IMR-90 (cell line): ENCODE data around the gene ARL6. TPM values are rescaled to one million over a fixed set of nuclear protein-coding genes. Genes with fewer than 3 reads are reported as not detected.

Source experiments
- ATAC-seq: fragments of 200-7000 bp; cut with Tn5 transposase; 2 replicates; pipeline ENCODE4 v1.9.1; 2020; ENCODE audit warnings: low read depth, mild to moderate bottlenecking, moderate library complexity
- BruUV-seq: library from RNA; stranded (reverse); fragments of 400-500 nt; replicated peaks from 2 replicates; lab custom pipeline; 2021; lab: Mats Ljungman, UMichigan
- CTCF ChIA-PET: fragments of 300-600 bp; formaldehyde crosslinking; extraction: SDS; loops from one replicate; lab custom pipeline; 2021; ENCODE audit warnings: antibody characterized with exemption; lab: Yijun Ruan, JAX
- POLR2A ChIA-PET: fragments of 300-600 bp; sonication (Branson Sonifier 250); formaldehyde crosslinking; loops from one replicate; lab custom pipeline; 2022; ENCODE audit warnings: antibody characterized with exemption; ENCODE audit not compliant: unreplicated experiment; lab: Charles Lee
- DNase-seq: peaks from one replicate; pipeline ENCODE4 v3.0.0; 2013
- H2AFZ ChIP-seq: replicated peaks from 2 replicates; pipeline ENCODE3; 2013; ENCODE audit warnings: low read length, mild to moderate bottlenecking; ENCODE audit not compliant: poor library complexity
- H2AK5ac ChIP-seq: 2 replicates; pipeline ENCODE4 v1.6.1; 2013; ENCODE audit warnings: low read depth, low read length, inconsistent platforms
- H2AK9ac ChIP-seq: replicated peaks from 2 replicates; pipeline ENCODE3; 2013; ENCODE audit warnings: mild to moderate bottlenecking, low read depth, low read length, moderate library complexity; ENCODE audit not compliant: poor library complexity
- H2BK120ac ChIP-seq: 2 replicates; pipeline ENCODE4 v1.6.1; 2013; ENCODE audit warnings: low read depth, low read length, inconsistent platforms
- H2BK15ac ChIP-seq: 3 replicates; pipeline ENCODE4 v1.6.1; 2013; ENCODE audit warnings: low read depth, low read length, inconsistent platforms
- H2BK20ac ChIP-seq: 2 replicates; pipeline ENCODE4 v1.6.1; 2013; ENCODE audit warnings: low read depth, mild to moderate bottlenecking, inconsistent platforms, low read length, moderate library complexity
- H2BK5ac ChIP-seq: 2 replicates; pipeline ENCODE4 v1.6.1; 2013; ENCODE audit warnings: mild to moderate bottlenecking, low read depth, low read length, inconsistent platforms; ENCODE audit not compliant: poor library complexity, severe bottlenecking
- H3K14ac ChIP-seq: replicated peaks from 2 replicates; pipeline ENCODE4 v1.6.1; 2013; ENCODE audit warnings: low read depth, low read length, inconsistent platforms
- H3K18ac ChIP-seq: 2 replicates; pipeline ENCODE4 v1.6.1; 2013; ENCODE audit warnings: low read depth, low read length, control low read depth
- H3K23ac ChIP-seq: 2 replicates; pipeline ENCODE4 v1.6.1; 2013; ENCODE audit warnings: low read depth, low read length, inconsistent platforms
- H3K27ac ChIP-seq: 2 replicates; pipeline ENCODE4 v1.5.1; 2013; ENCODE audit warnings: mild to moderate bottlenecking, control low read depth, low read length; ENCODE audit not compliant: insufficient read depth
- H3K27me3 ChIP-seq: 2 replicates; pipeline ENCODE4 v1.6.1; 2013; ENCODE audit warnings: low read length; ENCODE audit not compliant: control insufficient read depth, insufficient read depth
- H3K36me3 ChIP-seq: 2 replicates; pipeline ENCODE4 v1.6.1; 2013; ENCODE audit warnings: low read length, mixed read lengths; ENCODE audit not compliant: control insufficient read depth, insufficient read depth
- H3K4ac ChIP-seq: 2 replicates; pipeline ENCODE4 v1.6.1; 2013; ENCODE audit warnings: low read depth, low read length, inconsistent platforms
- H3K4me1 ChIP-seq: 2 replicates; pipeline ENCODE4 v1.6.1; 2013; ENCODE audit warnings: low read length, mixed read lengths; ENCODE audit not compliant: control insufficient read depth, insufficient read depth
- H3K4me2 ChIP-seq: 2 replicates; pipeline ENCODE4 v1.6.1; 2013; ENCODE audit warnings: low read depth, mild to moderate bottlenecking, control low read depth, low read length, moderate library complexity
- H3K4me3 ChIP-seq: 2 replicates; pipeline ENCODE4 v1.5.1; 2013; ENCODE audit warnings: low read depth, mild to moderate bottlenecking, control low read depth, low read length, moderate library complexity; ENCODE audit not compliant: insufficient read depth
- H3K56ac ChIP-seq: 2 replicates; pipeline ENCODE4 v1.6.1; 2013; ENCODE audit warnings: low read length, inconsistent platforms; ENCODE audit not compliant: insufficient read depth; ENCODE audit errors: extremely low read depth
- H3K79me1 ChIP-seq, 2 experiments: 2 replicates each; pipeline ENCODE4 v1.6.1; 2013; ENCODE audit warnings: low read length in 2 of 2, inconsistent platforms in 1 of 2, low read depth in 1 of 2
- H3K9ac ChIP-seq: 2 replicates; pipeline ENCODE4 v1.6.1; 2013; ENCODE audit warnings: low read depth, low read length, control low read depth
- H3K9me1 ChIP-seq: 2 replicates; pipeline ENCODE4 v1.6.1; 2013; ENCODE audit warnings: low read length, inconsistent platforms; ENCODE audit not compliant: insufficient read depth
- H3K9me3 ChIP-seq: 2 replicates; pipeline ENCODE4 v1.6.1; 2013; ENCODE audit warnings: low read length; ENCODE audit not compliant: control insufficient read depth, insufficient read depth
- H4K20me1 ChIP-seq: 2 replicates; pipeline ENCODE4 v1.6.1; 2013; ENCODE audit warnings: low read length, inconsistent platforms; ENCODE audit not compliant: insufficient read depth
- H4K5ac ChIP-seq: 2 replicates; pipeline ENCODE4 v1.6.1; 2013; ENCODE audit warnings: mild to moderate bottlenecking, low read depth, low read length, control low read depth
- H4K8ac ChIP-seq, 2 experiments: 2 replicates each; pipeline ENCODE4 v1.6.1; 2013; ENCODE audit warnings: low read depth in 2 of 2, low read length in 2 of 2, control low read depth in 1 of 2, inconsistent platforms in 1 of 2
- H4K91ac ChIP-seq: 2 replicates; pipeline ENCODE4 v1.6.1; 2013; ENCODE audit warnings: low read depth, low read length, inconsistent platforms; ENCODE audit not compliant: insufficient read depth
- BHLHE40 ChIP-seq: fragments of 150-350 bp; IDR thresholded peaks from 2 replicates; pipeline ENCODE4 v1.6.1; 2016; ENCODE audit warnings: mild to moderate bottlenecking, low read depth, low read length
- CEBPB ChIP-seq: IDR thresholded peaks from 2 replicates; pipeline ENCODE4 v1.6.1; 2012; ENCODE audit warnings: low read depth, low read length, improper control_type of control experiment
- CHD1 ChIP-seq: IDR thresholded peaks from 2 replicates; pipeline ENCODE4 v1.6.1; 2012; ENCODE audit warnings: low read depth, low read length, improper control_type of control experiment
- CTCF ChIP-seq: conservative IDR thresholded peaks from 2 replicates; pipeline ENCODE4 v1.5.1; 2012; ENCODE audit warnings: mild to moderate bottlenecking, low read depth, low read length, improper control_type of control experiment
- ELK1 ChIP-seq: fragments of 150-350 bp; IDR thresholded peaks from 2 replicates; pipeline ENCODE4 v1.6.1; 2016; ENCODE audit warnings: low read depth, mild to moderate bottlenecking, low read length, moderate library complexity, borderline replicate concordance
- FOS ChIP-seq: fragments of 150-350 bp; IDR thresholded peaks from 2 replicates; pipeline ENCODE4 v1.6.1; 2016; ENCODE audit warnings: low read depth, low read length
- MAFK ChIP-seq: IDR thresholded peaks from 2 replicates; pipeline ENCODE4 v1.6.1; 2012; ENCODE audit warnings: low read depth, low read length, improper control_type of control experiment
- MAZ ChIP-seq: IDR thresholded peaks from 2 replicates; pipeline ENCODE4 v1.6.1; 2012; ENCODE audit warnings: low read depth, mild to moderate bottlenecking, low read length, improper control_type of control experiment, moderate library complexity, borderline replicate concordance
- MXI1 ChIP-seq: IDR thresholded peaks from 2 replicates; pipeline ENCODE4 v1.6.1; 2012; ENCODE audit warnings: low read depth, mild to moderate bottlenecking, low read length, moderate library complexity, borderline replicate concordance
- POLR2A ChIP-seq: IDR thresholded peaks from 2 replicates; pipeline ENCODE4 v1.6.1; 2012; ENCODE audit warnings: mild to moderate bottlenecking, low read depth, low read length
- RCOR1 ChIP-seq: IDR thresholded peaks from 2 replicates; pipeline ENCODE4 v1.6.1; 2012; ENCODE audit warnings: mild to moderate bottlenecking, low read length, improper control_type of control experiment; ENCODE audit not compliant: insufficient replicate concordance
- RFX5 ChIP-seq: IDR thresholded peaks from 2 replicates; pipeline ENCODE4 v1.8.0; 2012; ENCODE audit warnings: low read depth, mild to moderate bottlenecking, low read length, moderate library complexity
- SMC3 ChIP-seq: fragments of 150-350 bp; IDR thresholded peaks from 2 replicates; pipeline ENCODE4 v1.6.1; 2016; ENCODE audit warnings: low read depth, mild to moderate bottlenecking, antibody characterized with exemption, low read length, moderate library complexity
- WGBS, 2 experiments: methylation state at CpG; one replicate each; pipeline versions ENCODE4 v1.1.5 to v1.1.7; 2013; ENCODE audit warnings: missing lambda C conversion rate in 2 of 2; ENCODE audit not compliant: insufficient read length in 1 of 2; ENCODE audit errors: extremely low coverage in 2 of 2; 5-methylcytosine and 5-hydroxymethylcytosine counted together
- dilution Hi-C: fragments of 300-500 bp; cut with HindIII; formaldehyde crosslinking; loops from one replicate; pipeline ENCODE4 v1.14.3; 2018; ENCODE audit warnings: low sequenced_read_pairs; ENCODE audit not compliant: unreplicated experiment
- in situ Hi-C: fragments of 300-500 bp; cut with MboI; formaldehyde crosslinking; loops from 3 replicates; pipeline ENCODE4 v1.14.3; 2019; ENCODE audit warnings: low sequenced_read_pairs, inconsistent platforms, mixed read lengths
- intact Hi-C: fragments of 100-400 bp; cut with micrococcal nuclease; formaldehyde crosslinking; loops from 2 replicates; pipeline ENCODE4 v1.10.0; 2022
- polyA plus RNA-seq, 3 experiments: library from polyadenylated mRNA; depleted of rRNA; stranded (reverse); fragments of >200 nt; gene quantifications; 2 replicates each; pipeline ENCODE4 v1.2.3, GENCODE V29; 2012; ENCODE audit warnings: low replicate concordance in 1 of 3
- total RNA-seq: library from RNA; depleted of rRNA; stranded (reverse); fragments of >200 nt; gene quantifications from 2 replicates; pipeline ENCODE4 v1.2.3, GENCODE V29; 2012

The ARL6 gene
- total and polyA plus RNA-seq, 2 of the 4 experiments (the other 2 are of a cell fraction): 3.1 to 3.4 TPM

GRCh38 chr3:97829198-97829597 is 64.6 kb downstream of the ARL6 start:
- BruUV-seq: no TSS peak
- Histone ChIP-seq H3K27ac (no peak overlapping the region), H2BK15ac (no peak overlapping the region), H2BK20ac (no peak overlapping the region), H3K4me2 (no peak overlapping the region), H3K56ac (no peak overlapping the region), H3K79me1 (peaks cover 6 to 24% of the 10 kb centered on the region in 2 experiments; a peak in 3 of 4 replicates), H3K9me3 (no peaks in the 10 kb centered on the region), H2BK120ac (no peak overlapping the region), H3K4me3 (no peak overlapping the region), H3K18ac (no peak overlapping the region), H4K8ac (no peak overlapping the region), H4K5ac (no peak overlapping the region), H3K23ac (no peak overlapping the region), H3K4ac (no peak overlapping the region), H2AFZ (no peak overlapping the region), H2BK5ac (no peak overlapping the region), H2AK9ac (no peak overlapping the region), H3K9ac (no peak overlapping the region), H3K36me3 (no peaks in the 10 kb centered on the region), H3K9me1 (no peaks in the 10 kb centered on the region), H3K14ac (no peak overlapping the region), H3K27me3 (no peaks in the 10 kb centered on the region), H4K20me1 (no peaks in the 10 kb centered on the region), H4K91ac (no peak overlapping the region), H2AK5ac (no peak overlapping the region), H3K4me1 (no peaks in the 10 kb centered on the region)
- DNase-seq: no peak
- TF ChIP-seq FOS (no peak), BHLHE40 (no peak), MAZ (no peak), ELK1 (no peak), CTCF (no peak), RFX5 (no peak), SMC3 (no peak), CHD1 (no peak), MXI1 (no peak), MAFK (no peak), RCOR1 (no peak), CEBPB (no peak), POLR2A (no peak)
- no CpG with 5 or more reads among the region's 2 CpGs for WGBS, 2 experiments
- in situ Hi-C loops: no loop called here
- POLR2A ChIA-PET: no interaction called here
- dilution Hi-C loops: no loop called here
- CTCF ChIA-PET: interaction anchor here (1.0 kb wide), 1 partner anchor 10 kb away, joined by 3 read pairs; no protein-coding TSS in a partner anchor
- no peak for ATAC-seq
- intact Hi-C loops: no loop called here
